ENCODE measurements around the gene ATL3. TPM values are rescaled to one million over a fixed set of nuclear protein-coding genes. Genes with fewer than 3 reads are reported as not detected.

ATL3 gene
- 78.6 TPM for total RNA-seq
- long read RNA-seq, full-length matches to known transcripts, result 48 of 86 reads
- long read RNA-seq, partial matches to known transcripts, result 31 of 86 reads
- long read RNA-seq, other reads (novel, unspliced or antisense), result 7 of 86 reads

DNA sequence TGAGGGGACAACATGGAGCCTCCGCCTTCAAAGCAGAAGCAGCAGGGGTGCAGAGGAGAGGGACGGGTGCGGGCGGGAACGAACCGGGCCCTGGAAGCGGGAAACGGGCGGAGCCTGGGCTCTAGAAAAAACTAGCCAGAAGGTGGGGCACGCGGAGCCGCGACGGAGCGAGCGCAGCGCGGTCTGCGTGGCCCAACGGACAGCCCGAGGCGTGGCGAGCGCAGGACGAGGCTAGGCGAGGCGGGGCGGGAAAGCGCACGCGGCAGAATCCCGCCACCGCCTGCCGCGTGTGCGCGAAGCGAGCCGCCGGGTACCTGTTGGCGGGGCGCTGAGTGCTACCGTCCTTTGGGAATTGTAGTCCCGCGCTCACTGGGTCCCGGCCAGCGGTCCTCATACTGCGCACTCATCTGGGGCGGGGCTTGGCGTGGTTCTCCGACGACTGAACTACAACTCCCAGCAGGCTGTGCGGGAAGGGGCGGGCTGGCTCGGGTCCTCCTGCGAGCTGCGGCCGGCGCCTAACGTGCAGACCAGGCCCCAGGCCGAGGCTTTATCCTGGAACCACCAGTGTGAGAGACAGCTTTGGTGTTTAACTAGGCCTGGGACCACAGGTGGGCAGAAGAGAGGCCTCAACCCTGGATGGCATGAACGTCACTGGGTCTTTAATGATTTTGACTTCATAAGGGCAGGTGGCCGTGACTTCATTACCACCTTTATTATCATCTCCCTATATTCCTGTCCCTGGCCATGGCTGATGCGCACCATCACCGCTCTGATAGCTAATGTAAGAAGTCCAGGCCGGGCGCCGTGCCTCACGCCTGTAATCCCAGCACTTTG, at the start of gene ATL3:
Gene ATL3 (minus strand): TSS at position 55 of the 834 bp plus-strand sequence. CDS start 41 bp downstream, at position 14.
- DNase-seq (peak; percentile 99), ATAC-seq (peak; percentile 97)
- TF ChIP-seq CTCF (IDR thresholded peaks at IDR 0.05), result peak; percentile 20
- intact Hi-C loops (cut with DNase I), result no loop called here
- Histone ChIP-seq H3K4me1 (peaks cover 38% of the 10 kb centered on the region), H3K27ac (peak within 1 kb of the TSS; percentile 95), H3K27me3 (no peaks in the 10 kb centered on the region), H3K36me3 (no peaks in the 10 kb centered on the region), H3K4me3 (peak within 1 kb of the TSS; percentile 66), H3K9me3 (no peaks in the 10 kb centered on the region)

DNA sequence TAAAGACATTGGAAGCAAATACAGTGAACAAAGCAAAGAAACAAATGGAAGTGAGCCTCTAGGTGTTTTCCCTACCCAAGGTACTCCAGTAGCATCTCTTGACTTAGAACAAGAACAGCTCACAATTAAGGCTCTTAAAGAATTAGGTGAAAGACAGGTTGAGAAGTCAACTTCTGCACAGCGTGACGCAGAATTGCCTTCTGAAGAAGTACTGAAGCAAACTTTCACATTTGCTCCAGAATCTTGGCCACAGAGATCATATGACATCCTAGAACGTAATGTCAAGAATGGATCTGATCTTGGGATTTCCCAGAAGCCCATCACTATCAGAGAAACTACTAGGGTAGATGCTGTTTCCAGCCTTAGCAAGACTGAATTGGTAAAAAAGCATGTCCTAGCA, 49.4 kb upstream of the ATL3 start:
- intact Hi-C loops (cut with DNase I), result no loop called here
- Histone ChIP-seq H3K27me3 (no peaks in the 10 kb centered on the region), H3K27ac (no peak overlapping the region), H3K9me3 (no peaks in the 10 kb centered on the region), H3K36me3 (no peaks in the 10 kb centered on the region), H3K4me3 (no peak overlapping the region), H3K4me1 (no peaks in the 10 kb centered on the region)
- TF ChIP-seq CTCF (IDR thresholded peaks at IDR 0.05), result no peak
- DNase-seq, result no peak
- no peak for ATAC-seq

GRCh38 chr11:63719987-63720386, 48.8 kb upstream of the ATL3 start:
- Histone ChIP-seq H3K4me3 (no peak overlapping the region), H3K27me3 (no peaks in the 10 kb centered on the region), H3K36me3 (no peaks in the 10 kb centered on the region), H3K4me1 (no peaks in the 10 kb centered on the region), H3K27ac (no peak overlapping the region), H3K9me3 (no peaks in the 10 kb centered on the region)
- intact Hi-C loops (cut with DNase I), result no loop called here
- no peak for TF ChIP-seq CTCF (IDR thresholded peaks at IDR 0.05)
- no peak for ATAC-seq
- DNase-seq, result no peak

DNA sequence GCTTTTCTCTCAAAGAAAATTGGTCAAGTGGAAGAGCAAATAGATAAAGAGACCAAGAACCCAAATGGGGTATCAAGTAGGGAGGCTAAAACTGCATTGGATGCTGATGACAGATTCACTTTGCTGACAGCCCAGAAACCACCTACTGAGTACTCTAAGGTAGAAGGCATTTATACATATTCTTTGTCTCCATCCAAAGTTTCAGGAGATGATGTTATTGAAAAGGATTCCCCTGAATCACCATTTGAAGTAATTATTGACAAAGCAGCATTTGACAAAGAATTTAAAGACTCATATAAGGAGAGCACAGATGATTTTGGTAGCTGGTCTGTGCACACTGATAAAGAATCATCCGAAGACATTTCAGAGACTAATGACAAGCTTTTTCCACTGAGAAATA, 47.8 kb upstream of the ATL3 start:
- no peak overlapping the region for H3K4me3 ChIP-seq
- H3K9me3 ChIP-seq, result no peaks in the 10 kb centered on the region
- TF ChIP-seq CTCF (IDR thresholded peaks at IDR 0.05), result no peak
- DNase-seq, result no peak
- no peaks in the 10 kb centered on the region for H3K36me3 ChIP-seq
- ATAC-seq, result no peak
- no peak overlapping the region for H3K27ac ChIP-seq
- no peaks in the 10 kb centered on the region for H3K27me3 ChIP-seq
- intact Hi-C loops (cut with DNase I), result no loop called here
- no peaks in the 10 kb centered on the region for H3K4me1 ChIP-seq

DNA sequence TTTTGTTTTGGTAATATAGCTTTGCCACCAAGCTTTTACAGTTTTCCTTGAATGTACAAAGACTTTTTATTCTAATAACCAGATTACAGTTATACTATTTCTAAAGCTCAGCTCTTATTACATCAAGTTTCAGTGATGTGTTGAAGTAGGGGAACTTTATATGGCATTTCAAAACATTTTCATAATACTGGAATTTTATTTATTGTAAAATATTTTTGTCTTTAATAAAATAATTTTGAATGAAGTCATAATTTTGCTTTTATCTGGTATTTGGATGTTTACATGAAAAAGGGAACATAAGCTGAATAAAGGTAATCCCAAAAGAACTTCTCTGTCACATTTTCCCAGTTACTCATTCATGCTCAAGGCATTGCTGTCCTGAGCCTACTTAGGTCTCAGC, 44.9 kb upstream of the ATL3 start:
- TF ChIP-seq CTCF (IDR thresholded peaks at IDR 0.05), result no peak
- Histone ChIP-seq H3K4me1 (peaks cover under 1% of the 10 kb centered on the region), H3K4me3 (no peak overlapping the region), H3K36me3 (no peaks in the 10 kb centered on the region), H3K9me3 (no peaks in the 10 kb centered on the region), H3K27ac (no peak overlapping the region), H3K27me3 (no peaks in the 10 kb centered on the region)
- no peak for DNase-seq
- no peak for ATAC-seq
- intact Hi-C loops (cut with DNase I), result no loop called here
